GM12875 (cell line): Measurements from ENCODE around the gene NOS1AP.

Experiments
- H3K4me3 ChIP-seq: one replicate; pipeline ENCODE4 v1.5.1; 2011; ENCODE audit warnings: low read depth, low read length, control low read depth
- TF ChIP-seq, protein P1 (sequence below): IDR thresholded peaks from 2 replicates; pipeline ENCODE4 v1.5.1; 2011; ENCODE audit warnings: low read depth, mild to moderate bottlenecking, control low read depth, inconsistent platforms, low read length, moderate library complexity, borderline replicate concordance; ENCODE audit not compliant: insufficient read depth

The NOS1AP gene

GRCh38 chr1:162387226-162388082 lies 318.0 kb downstream of the NOS1AP start:
- TF ChIP-seq, protein P1, sequence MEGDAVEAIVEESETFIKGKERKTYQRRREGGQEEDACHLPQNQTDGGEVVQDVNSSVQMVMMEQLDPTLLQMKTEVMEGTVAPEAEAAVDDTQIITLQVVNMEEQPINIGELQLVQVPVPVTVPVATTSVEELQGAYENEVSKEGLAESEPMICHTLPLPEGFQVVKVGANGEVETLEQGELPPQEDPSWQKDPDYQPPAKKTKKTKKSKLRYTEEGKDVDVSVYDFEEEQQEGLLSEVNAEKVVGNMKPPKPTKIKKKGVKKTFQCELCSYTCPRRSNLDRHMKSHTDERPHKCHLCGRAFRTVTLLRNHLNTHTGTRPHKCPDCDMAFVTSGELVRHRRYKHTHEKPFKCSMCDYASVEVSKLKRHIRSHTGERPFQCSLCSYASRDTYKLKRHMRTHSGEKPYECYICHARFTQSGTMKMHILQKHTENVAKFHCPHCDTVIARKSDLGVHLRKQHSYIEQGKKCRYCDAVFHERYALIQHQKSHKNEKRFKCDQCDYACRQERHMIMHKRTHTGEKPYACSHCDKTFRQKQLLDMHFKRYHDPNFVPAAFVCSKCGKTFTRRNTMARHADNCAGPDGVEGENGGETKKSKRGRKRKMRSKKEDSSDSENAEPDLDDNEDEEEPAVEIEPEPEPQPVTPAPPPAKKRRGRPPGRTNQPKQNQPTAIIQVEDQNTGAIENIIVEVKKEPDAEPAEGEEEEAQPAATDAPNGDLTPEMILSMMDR: no peak
- no peak overlapping the region for H3K4me3 ChIP-seq

DNA sequence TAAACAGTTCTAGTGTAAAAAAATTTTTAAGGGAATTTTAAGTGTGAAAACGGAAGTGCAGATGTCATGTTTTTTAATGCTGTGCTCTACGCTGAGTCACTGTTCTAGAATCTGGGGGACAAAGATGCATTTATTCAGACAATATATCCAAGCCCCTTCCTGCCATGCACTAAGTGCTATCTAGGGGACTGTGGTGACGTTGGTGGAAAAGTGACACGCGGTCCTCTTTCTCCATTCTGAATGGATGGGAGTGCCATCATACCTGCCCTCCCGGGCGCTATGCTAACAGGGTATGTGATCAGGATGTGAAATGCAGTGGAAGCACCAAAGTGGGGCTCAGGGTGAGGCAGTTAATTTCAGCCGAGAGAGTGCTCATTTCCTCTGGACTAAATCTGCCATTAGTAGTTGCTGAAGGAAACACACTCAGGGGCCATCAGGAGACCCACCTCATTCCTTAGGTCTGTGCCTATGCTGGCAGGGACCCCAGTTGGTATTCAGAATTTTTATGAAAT lies 318.6 kb downstream of the NOS1AP start:
- TF ChIP-seq, protein P1: no peak
- no peak overlapping the region for H3K4me3 ChIP-seq

DNA sequence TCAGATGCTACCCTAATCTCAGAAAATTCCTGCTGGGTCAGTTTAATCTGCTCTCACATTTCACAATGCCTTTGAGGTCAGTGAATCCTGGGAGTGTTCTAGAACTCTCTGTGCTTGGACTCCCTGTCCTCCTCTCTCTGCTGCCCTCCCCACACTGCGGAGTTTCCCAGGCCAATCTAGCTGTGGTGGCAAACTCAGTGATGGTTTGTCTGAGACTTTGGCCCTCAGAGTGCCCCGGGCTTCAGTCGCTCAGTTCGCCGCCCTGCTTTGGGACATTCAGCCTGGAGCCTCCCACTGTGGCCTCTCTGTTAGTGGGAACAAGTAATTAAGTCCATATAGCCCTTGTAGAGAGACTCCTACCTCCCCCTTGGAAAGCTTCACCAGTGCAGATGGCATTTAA lies 319.1 kb downstream of the NOS1AP start:
- TF ChIP-seq, protein P1: no peak
- no peak overlapping the region for H3K4me3 ChIP-seq

DNA sequence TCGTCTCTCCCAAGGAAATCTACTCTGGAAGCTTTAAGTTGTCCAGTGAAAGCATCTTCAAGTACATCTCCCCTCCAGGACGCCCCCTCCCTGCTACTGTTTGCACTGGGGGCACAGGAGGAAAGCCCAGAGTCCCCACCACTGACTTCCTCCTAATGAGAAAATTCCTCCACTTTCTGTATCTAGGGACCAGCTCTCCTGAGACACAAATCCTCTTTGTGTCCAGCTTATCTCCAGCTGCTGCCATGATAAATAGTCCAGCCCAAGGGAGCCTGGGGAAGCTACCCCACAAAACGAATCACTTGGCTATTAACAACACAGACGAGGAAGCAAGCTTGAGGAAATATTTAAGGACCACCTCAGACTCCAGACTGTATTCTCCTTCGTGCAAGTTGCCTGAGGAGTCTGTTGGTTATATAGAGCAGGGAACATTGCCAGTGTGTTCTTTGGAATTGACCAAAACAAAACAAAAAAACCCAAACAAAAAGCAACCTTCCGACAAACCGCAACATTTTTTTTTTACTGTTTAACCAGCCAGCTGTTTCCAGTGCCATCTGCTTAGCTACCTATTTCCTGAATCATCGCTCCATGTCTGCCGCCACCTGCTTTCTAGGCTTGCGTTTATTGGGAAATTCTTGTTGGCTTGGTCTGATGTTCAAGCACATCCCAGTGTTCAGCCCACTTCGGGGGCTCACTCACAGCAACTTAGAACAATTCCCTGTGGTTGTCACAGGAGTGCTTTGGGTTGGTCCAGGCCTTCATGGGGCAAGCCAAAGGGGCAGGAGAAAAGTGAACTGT lies 319.7 kb downstream of the NOS1AP start:
- no peak overlapping the region for H3K4me3 ChIP-seq
- TF ChIP-seq, protein P1: no peak

- TF ChIP-seq, protein P1: no peak
Observed at GRCh38 chr1:162389971-162390370, 320.5 kb downstream of the NOS1AP start.

DNA sequence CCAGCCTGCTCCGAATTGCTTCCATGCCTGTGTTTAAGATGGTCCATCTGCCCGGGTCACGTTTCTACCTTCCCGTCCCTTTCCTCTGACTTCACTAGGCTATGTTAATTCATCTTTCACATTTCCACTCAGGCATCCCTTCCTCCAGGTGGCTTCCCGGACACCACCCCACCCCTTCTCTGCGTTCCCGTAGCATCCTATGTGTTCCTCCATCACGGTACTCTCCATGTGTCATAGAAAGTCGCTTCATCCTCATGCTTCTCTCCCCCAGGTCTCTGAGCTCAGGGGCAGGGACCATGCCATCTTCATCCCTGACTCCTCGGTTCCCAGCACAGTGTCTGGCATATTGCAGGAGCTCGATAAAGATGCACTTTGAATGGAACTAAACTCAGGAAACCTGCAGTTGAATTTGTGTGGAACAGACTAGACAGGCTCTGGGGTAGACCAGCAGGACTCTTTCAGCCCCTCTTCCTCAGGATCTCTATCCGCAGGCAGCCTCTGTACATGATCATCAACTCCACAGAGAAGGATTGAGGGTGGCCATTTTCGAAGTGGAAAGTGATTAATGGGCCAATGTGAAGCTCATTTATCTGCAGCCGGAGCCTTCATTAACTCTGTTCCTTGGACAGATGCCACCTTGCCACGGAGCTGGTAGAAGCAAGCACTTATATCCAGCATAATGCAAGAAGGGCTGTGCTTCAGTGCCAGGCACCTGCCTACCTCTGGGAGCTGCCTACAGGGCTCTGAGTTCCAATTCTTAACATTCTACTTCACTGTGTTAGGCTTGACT lies 321.1 kb downstream of the NOS1AP start:
- no peak overlapping the region for H3K4me3 ChIP-seq
- TF ChIP-seq, protein P1: no peak

More at GRCh38 chr1:162389971-162390370, 320.5 kb downstream of the NOS1AP start:
- no peak overlapping the region for H3K4me3 ChIP-seq
